G401.6 (cell line): ENCODE measurements around the gene CLTB.

Experiments
- FAIRE-seq: peaks from 2 replicates; lab custom pipeline; 2012; peaks lifted over from hg19 to GRCh38; lab: Jason Lieb, UNC

The CLTB gene

GRCh38 chr5:176352116-176352878 lies 64.0 kb downstream of the CLTB start:
- FAIRE-seq = no peak

GRCh38 chr5:176350416-176350815 lies 65.9 kb downstream of the CLTB start:
- no peak for FAIRE-seq

- no peak for FAIRE-seq
Measured at GRCh38 chr5:176342766-176343458, 73.4 kb downstream of the CLTB start.
